Activated CD8-positive, alpha-beta memory T cell treated with anti-CD3 and anti-CD28 coated beads, Interleukin-2, amount 10 ng/mL, durations not matched to agents 7 days and 5 days (primary cell): ENCODE measurements around the gene HSD11B1L. TPM values are rescaled to one million over a fixed set of nuclear protein-coding genes. Genes with fewer than 3 reads are reported as not detected.

Experiments
- ATAC-seq: fragments of 150-1000 bp; cut with Tn5 transposase; one replicate; pipeline ENCODE4 v1.10.0; 2021; ENCODE audit warnings: moderate library complexity
- CTCF ChIA-PET: fragments of 350-600 bp; sonication (Branson Sonifier 250); formaldehyde crosslinking; loops from one replicate; lab custom pipeline; 2021; ENCODE audit warnings: antibody characterized with exemption; lab: Charles Lee
- DNase-seq: peaks from one replicate; pipeline ENCODE4 v3.0.0-alpha.2; 2020
- H3K27ac Mint-ChIP-seq: one replicate; pipeline ENCODE4 v1.8.0; 2021; ENCODE audit warnings: mild to moderate bottlenecking, mixed read lengths
- H3K27me3 Mint-ChIP-seq: one replicate; pipeline ENCODE4 v1.8.0; 2021; ENCODE audit warnings: mixed read lengths
- H3K36me3 Mint-ChIP-seq: one replicate; pipeline ENCODE4 v1.8.0; 2021; ENCODE audit warnings: mild to moderate bottlenecking, mixed read lengths
- H3K4me1 Mint-ChIP-seq: one replicate; pipeline ENCODE4 v1.8.0; 2021; ENCODE audit warnings: mixed read lengths
- H3K4me3 Mint-ChIP-seq: one replicate; pipeline ENCODE4 v1.8.0; 2021; ENCODE audit warnings: mild to moderate bottlenecking, moderate library complexity, mixed read lengths
- H3K9me3 Mint-ChIP-seq: one replicate; pipeline ENCODE4 v1.8.0; 2022; ENCODE audit warnings: low read depth, mixed read lengths
- total RNA-seq, 2 experiments: library from RNA; stranded (reverse); gene quantifications; one replicate each; pipeline ENCODE4 v1.2.3, GENCODE V29; 2021

Gene HSD11B1L
- total RNA-seq, 2 experiments from 2014 or later: 1.0 to 2.4 TPM

- no peaks in the 10 kb centered on the region for H3K4me1 Mint-ChIP-seq
- no peak overlapping the region for H3K4me3 Mint-ChIP-seq
- ATAC-seq (no peak), DNase-seq (no peak)
- H3K36me3 Mint-ChIP-seq: peaks cover 67% of the 10 kb centered on the region
- H3K27me3 Mint-ChIP-seq: no peaks in the 10 kb centered on the region
- no peaks in the 10 kb centered on the region for H3K9me3 Mint-ChIP-seq
- CTCF ChIA-PET: no interaction called here
- H3K27ac Mint-ChIP-seq: no peak overlapping the region
Measured at GRCh38 chr19:5651361-5651760, 29.5 kb upstream of the HSD11B1L start.

- CTCF ChIA-PET: no interaction called here
- ATAC-seq: no peak
- Mint-ChIP-seq H3K4me3 (no peak overlapping the region), H3K27me3 (no peaks in the 10 kb centered on the region), H3K9me3 (no peaks in the 10 kb centered on the region), H3K4me1 (no peaks in the 10 kb centered on the region), H3K36me3 (peaks cover 61% of the 10 kb centered on the region), H3K27ac (no peak overlapping the region)
- no peak for DNase-seq
Measured at GRCh38 chr19:5652261-5652660, 28.6 kb upstream of the HSD11B1L start.

GRCh38 chr19:5654931-5655330 is 25.9 kb upstream of the HSD11B1L start:
- Mint-ChIP-seq H3K27ac (no peak overlapping the region), H3K4me3 (no peak overlapping the region), H3K36me3 (peaks cover 62% of the 10 kb centered on the region), H3K27me3 (no peaks in the 10 kb centered on the region), H3K9me3 (no peaks in the 10 kb centered on the region), H3K4me1 (no peaks in the 10 kb centered on the region)
- ATAC-seq (no peak), DNase-seq (no peak)
- CTCF ChIA-PET: interaction anchor here (0.5 to 1.1 kb wide), 2 partner anchors 9 to 31 kb away, joined by 3 read pairs; no protein-coding TSS in a partner anchor

- H3K27ac Mint-ChIP-seq: no peak overlapping the region
- no peak for DNase-seq
- no peak overlapping the region for H3K4me3 Mint-ChIP-seq
- no peak for ATAC-seq
- H3K9me3 Mint-ChIP-seq: no peaks in the 10 kb centered on the region
- H3K27me3 Mint-ChIP-seq: no peaks in the 10 kb centered on the region
- no peaks in the 10 kb centered on the region for H3K4me1 Mint-ChIP-seq
- peaks cover 60% of the 10 kb centered on the region for H3K36me3 Mint-ChIP-seq
- CTCF ChIA-PET: interaction anchor here (1.1 kb wide), 1 partner anchor 9 kb away, joined by 3 read pairs; no protein-coding TSS in a partner anchor
Measured at GRCh38 chr19:5655412-5655811, 25.4 kb upstream of the HSD11B1L start.

- H3K4me3 Mint-ChIP-seq: no peak overlapping the region
- H3K9me3 Mint-ChIP-seq: no peaks in the 10 kb centered on the region
- H3K36me3 Mint-ChIP-seq: peaks cover 52% of the 10 kb centered on the region
- H3K4me1 Mint-ChIP-seq: peaks cover 23% of the 10 kb centered on the region
- DNase-seq: no peak
- no peak for ATAC-seq
- no peak overlapping the region for H3K27ac Mint-ChIP-seq
- H3K27me3 Mint-ChIP-seq: no peaks in the 10 kb centered on the region
- CTCF ChIA-PET: interaction anchor here (1.5 kb wide), 1 partner anchor 31 kb away, joined by 5 read pairs; no protein-coding TSS in a partner anchor
Measured at GRCh38 chr19:5661483-5661882, 19.3 kb upstream of the HSD11B1L start.

GRCh38 chr19:5663904-5664303 is 16.9 kb upstream of the HSD11B1L start:
- Mint-ChIP-seq H3K36me3 (peaks cover 55% of the 10 kb centered on the region), H3K4me3 (no peak overlapping the region)

GRCh38 chr19:5664515-5664914 is 16.3 kb upstream of the HSD11B1L start:
- Mint-ChIP-seq H3K36me3 (peaks cover 58% of the 10 kb centered on the region), H3K4me3 (no peak overlapping the region), H3K27me3 (no peaks in the 10 kb centered on the region), H3K27ac (peak overlapping the region; percentile 31), H3K9me3 (no peaks in the 10 kb centered on the region), H3K4me1 (peaks cover 23% of the 10 kb centered on the region)
- CTCF ChIA-PET: interaction anchor here (1.3 kb wide), 2 partner anchors 9 to 10 kb away, joined by 3 read pairs; no protein-coding TSS in a partner anchor
- no peak for DNase-seq
- ATAC-seq: no peak

More at GRCh38 chr19:5663904-5664303, 16.9 kb upstream of the HSD11B1L start:
- ATAC-seq: no peak
- no peaks in the 10 kb centered on the region for H3K9me3 Mint-ChIP-seq
- CTCF ChIA-PET: interaction anchor here (1.3 kb wide), 2 partner anchors 9 to 11 kb away, joined by 3 read pairs; no protein-coding TSS in a partner anchor
- H3K27me3 Mint-ChIP-seq: no peaks in the 10 kb centered on the region
- H3K27ac Mint-ChIP-seq: no peak overlapping the region
- H3K4me1 Mint-ChIP-seq: peaks cover 23% of the 10 kb centered on the region
- DNase-seq: no peak

GRCh38 chr19:5665781-5666513 is 14.9 kb upstream of the HSD11B1L start:
- DNase-seq: no peak
- no peaks in the 10 kb centered on the region for H3K9me3 Mint-ChIP-seq
- H3K36me3 Mint-ChIP-seq: peaks cover 52% of the 10 kb centered on the region
- CTCF ChIA-PET: interaction anchor here (2.0 kb wide), 1 partner anchor 21 kb away, joined by 6 read pairs; no protein-coding TSS in a partner anchor
- H3K4me1 Mint-ChIP-seq: peaks cover 25% of the 10 kb centered on the region
- H3K27me3 Mint-ChIP-seq: no peaks in the 10 kb centered on the region
- no peak overlapping the region for H3K4me3 Mint-ChIP-seq
- ATAC-seq: no peak
- H3K27ac Mint-ChIP-seq: peak overlapping the region; percentile 15

GRCh38 chr19:5666921-5667610 is 13.8 kb upstream of the HSD11B1L start:
- DNase-seq: no peak
- H3K4me3 Mint-ChIP-seq: no peak overlapping the region
- ATAC-seq: no peak
- no peak overlapping the region for H3K27ac Mint-ChIP-seq
- CTCF ChIA-PET: interaction anchor here (2.0 kb wide), 1 partner anchor 20 kb away, joined by 6 read pairs; no protein-coding TSS in a partner anchor
- H3K36me3 Mint-ChIP-seq: peaks cover 50% of the 10 kb centered on the region
- no peaks in the 10 kb centered on the region for H3K27me3 Mint-ChIP-seq
- no peaks in the 10 kb centered on the region for H3K9me3 Mint-ChIP-seq
- H3K4me1 Mint-ChIP-seq: peaks cover 27% of the 10 kb centered on the region

GRCh38 chr19:5667751-5668271 is 13.0 kb upstream of the HSD11B1L start:
- peaks cover 27% of the 10 kb centered on the region for H3K4me1 Mint-ChIP-seq
- no peaks in the 10 kb centered on the region for H3K9me3 Mint-ChIP-seq
- no peak overlapping the region for H3K27ac Mint-ChIP-seq
- CTCF ChIA-PET: interaction anchor here (2.0 kb wide), 1 partner anchor 19 kb away, joined by 6 read pairs; no protein-coding TSS in a partner anchor
- no peaks in the 10 kb centered on the region for H3K27me3 Mint-ChIP-seq
- peaks cover 50% of the 10 kb centered on the region for H3K36me3 Mint-ChIP-seq
- no peak overlapping the region for H3K4me3 Mint-ChIP-seq
- no peak for ATAC-seq
- no peak for DNase-seq

GRCh38 chr19:5669212-5669611 is 11.6 kb upstream of the HSD11B1L start:
- H3K4me3 Mint-ChIP-seq: no peak overlapping the region
- CTCF ChIA-PET: interaction anchor here (3.2 kb wide), 1 partner anchor 18 kb away, joined by 10 read pairs; no protein-coding TSS in a partner anchor
- no peaks in the 10 kb centered on the region for H3K9me3 Mint-ChIP-seq
- no peaks in the 10 kb centered on the region for H3K27me3 Mint-ChIP-seq
- DNase-seq (no peak), ATAC-seq (peak; percentile 20)
- H3K4me1 Mint-ChIP-seq: peaks cover 26% of the 10 kb centered on the region
- H3K36me3 Mint-ChIP-seq: peaks cover 48% of the 10 kb centered on the region
- no peak overlapping the region for H3K27ac Mint-ChIP-seq

GRCh38 chr19:5671600-5671999 is 9.2 kb upstream of the HSD11B1L start:
- CTCF ChIA-PET: interaction anchor here (3.2 kb wide), 1 partner anchor 15 kb away, joined by 10 read pairs; no protein-coding TSS in a partner anchor

More at GRCh38 chr19:5671600-5671999, 9.2 kb upstream of the HSD11B1L start:
- Mint-ChIP-seq H3K27me3 (no peaks in the 10 kb centered on the region), H3K4me1 (peaks cover 8% of the 10 kb centered on the region), H3K27ac (no peak overlapping the region), H3K36me3 (peaks cover 31% of the 10 kb centered on the region), H3K4me3 (no peak overlapping the region), H3K9me3 (no peaks in the 10 kb centered on the region)
- no peak for ATAC-seq
- DNase-seq: no peak
